ENCODE measurements around the gene TMEM219. TPM values are rescaled to one million over a fixed set of nuclear protein-coding genes. Genes with fewer than 3 reads are reported as not detected.

The TMEM219 gene
- total RNA-seq, 1 donor from 2014 or later, result 88.0 TPM

- Mint-ChIP-seq H3K4me3 (ENCODE audit: unreplicated experiment) (peak overlapping the region; percentile 61), H3K4me1 (ENCODE audit: low read depth, unreplicated experiment) (peaks cover 3% of the 10 kb centered on the region), H3K27me3 (ENCODE audit: unreplicated experiment) (peaks cover 17% of the 10 kb centered on the region), H3K36me3 (ENCODE audit: unreplicated experiment) (peaks cover 9% of the 10 kb centered on the region), H3K27ac (ENCODE audit: unreplicated experiment) (no peak overlapping the region), H3K9me3 (ENCODE audit: unreplicated experiment) (peaks cover 1% of the 10 kb centered on the region)
- no peak for TF ChIP-seq CTCF (IDR thresholded peaks at IDR 0.05; ENCODE audit: partially characterized antibody, unreplicated experiment)
- DNase-seq, result no peak
Measured at GRCh38 chr16:29992344-29992967, 30.6 kb downstream of the TMEM219 start.

- Mint-ChIP-seq H3K36me3 (ENCODE audit: unreplicated experiment) (peaks cover 9% of the 10 kb centered on the region), H3K27me3 (ENCODE audit: unreplicated experiment) (peaks cover 17% of the 10 kb centered on the region), H3K4me3 (ENCODE audit: unreplicated experiment) (no peak overlapping the region), H3K27ac (ENCODE audit: unreplicated experiment) (no peak overlapping the region), H3K4me1 (ENCODE audit: low read depth, unreplicated experiment) (peaks cover 3% of the 10 kb centered on the region), H3K9me3 (ENCODE audit: unreplicated experiment) (peaks cover 3% of the 10 kb centered on the region)
- no peak for DNase-seq
- TF ChIP-seq CTCF (IDR thresholded peaks at IDR 0.05; ENCODE audit: partially characterized antibody, unreplicated experiment), result no peak
Measured at GRCh38 chr16:29993191-29993902, 31.5 kb downstream of the TMEM219 start.

- no peak for TF ChIP-seq CTCF (IDR thresholded peaks at IDR 0.05; ENCODE audit: partially characterized antibody, unreplicated experiment)
- Mint-ChIP-seq H3K4me3 (ENCODE audit: unreplicated experiment) (peak overlapping the region; percentile 16), H3K36me3 (ENCODE audit: unreplicated experiment) (peaks cover 7% of the 10 kb centered on the region), H3K9me3 (ENCODE audit: unreplicated experiment) (peaks cover 3% of the 10 kb centered on the region), H3K27ac (ENCODE audit: unreplicated experiment) (peak overlapping the region; percentile 56), H3K4me1 (ENCODE audit: low read depth, unreplicated experiment) (peaks cover 3% of the 10 kb centered on the region), H3K27me3 (ENCODE audit: unreplicated experiment) (peaks cover 14% of the 10 kb centered on the region)
- no peak for DNase-seq
Measured at GRCh38 chr16:29993903-29994599, 32.2 kb downstream of the TMEM219 start.

GRCh38 chr16:29994600-29995323 is 32.9 kb downstream of the TMEM219 start:
- H3K4me1 Mint-ChIP-seq (ENCODE audit: low read depth, unreplicated experiment), result peaks cover 6% of the 10 kb centered on the region
- peaks cover 4% of the 10 kb centered on the region for H3K36me3 Mint-ChIP-seq (ENCODE audit: unreplicated experiment)
- H3K4me3 Mint-ChIP-seq (ENCODE audit: unreplicated experiment), result peak overlapping the region; percentile 97
- peaks cover 3% of the 10 kb centered on the region for H3K9me3 Mint-ChIP-seq (ENCODE audit: unreplicated experiment)
- H3K27ac Mint-ChIP-seq (ENCODE audit: unreplicated experiment), result peak overlapping the region; percentile 87
- TF ChIP-seq CTCF (IDR thresholded peaks at IDR 0.05; ENCODE audit: partially characterized antibody, unreplicated experiment), result no peak
- DNase-seq, result peak; percentile 56
- peaks cover 13% of the 10 kb centered on the region for H3K27me3 Mint-ChIP-seq (ENCODE audit: unreplicated experiment)

All from glutamatergic neuron (in vitro differentiated cells).